Pancreas (tissue), 10 donors: Measurements from ENCODE around the gene COX7A1. TPM values are rescaled to one million over a fixed set of nuclear protein-coding genes. Genes with fewer than 3 reads are reported as not detected.

Source experiments
- ATAC-seq, 4 donors: fragments of 200-7000 bp; cut with Tn5 transposase; one replicate each; pipeline versions ENCODE4 v1.8.0 to v1.9.1; 2020; ENCODE audit warnings: mild to moderate bottlenecking in 4 of 4, moderate library complexity in 4 of 4
- DNase-seq, 6 donors: peaks; one replicate each; pipeline ENCODE4 v3.0.0-alpha.2; 2020
- FAIRE-seq: peaks from 2 replicates; lab custom pipeline; 2012; peaks lifted over from hg19 to GRCh38; lab: Jason Lieb, UNC
- H3K27ac ChIP-seq, 4 donors: fragments of 200-600 bp; sonication (generic); 1 replicate in 3 of 4; 2 replicates in 1 of 4; pipeline versions ENCODE4 v1.5.0 to v1.8.0; 2020
- H3K27me3 ChIP-seq, 4 donors: fragments of 200-600 bp; one replicate each; pipeline ENCODE4 v1.8.0; 2021
- H3K36me3 ChIP-seq, 3 donors: fragments of 200-600 bp; sonication (generic) in 1 of 3; one replicate each; pipeline versions ENCODE4 v1.5.0 to v1.8.0; 2020 to 2021
- H3K4me1 ChIP-seq, 3 donors: fragments of 200-600 bp; one replicate each; pipeline ENCODE4 v1.8.0; 2021
- H3K4me3 ChIP-seq, 4 donors: fragments of 200-600 bp; sonication (generic) in 2 of 4; one replicate each; pipeline versions ENCODE4 v1.5.0 to v1.8.0; 2020 to 2021
- H3K9me3 ChIP-seq, 4 donors: fragments of 200-600 bp; one replicate each; pipeline ENCODE4 v1.8.0; 2021
- CTCF ChIP-seq, 4 donors: fragments of 200-600 bp; sonication (generic) in 3 of 4; IDR thresholded peaks; one replicate each; pipeline versions ENCODE4 v1.5.0 to v1.8.0; 2021; ENCODE audit warnings: antibody characterized with exemption in 4 of 4
- WGBS, 2 donors: extraction: QIAGEN DNeasy Blood & Tissue Kit; methylation state at CpG; one replicate each; pipeline ENCODE4 v1.1.7; 2013; 5-methylcytosine and 5-hydroxymethylcytosine counted together
- intact Hi-C, 3 donors: fragments of 100-400 bp; cut with DNase I; formaldehyde crosslinking; loops; one replicate each; pipeline versions ENCODE4 v1.11.1 to v1.14.2; 2022
- polyA plus RNA-seq, 2 donors: library from polyadenylated mRNA; stranded (reverse); fragments of 200-250 nt; gene quantifications; one replicate each; pipeline ENCODE4 v1.2.3, GENCODE V29; 2013
- total RNA-seq, 6 donors: library from RNA; stranded (reverse); fragmentation: NEBNext Ultra II Directional in 4 of 6; extraction: Animal tissue kit (Norgen Biotek cat#: 25700) in 4 of 6; gene quantifications; one replicate each; pipeline versions ENCODE4 v1.2.1 to v1.2.4, GENCODE V29; 2021 to 2023
- donor health status: healthy with polysubstance abuse.
- donor health status: DM: no; HTN: no; CAD: no; lungs with moderate emphysema.
- donor health status: DM: no; HTN: no; CAD: no.
- donor health status: control.
- donor health status: control.
- donor health status: Bipolar disorder and iron deficiency.
- donor health status: DM: yes; HTN: yes; CAD: no.
- donor health status: DM: no; HTN: no; CAD: no.
- donor health status: DM: no; HTN: no; CAD: no.
- donor health status: DM: yes; HTN: yes; CAD: no.

COX7A1 gene
- total and polyA plus RNA-seq, 8 donors, result 4.1 to 31.0 (median 15.1) TPM

- peaks cover 0 to 10% (median 6%) of the 10 kb centered on the region in 3 donors for H3K4me1 ChIP-seq
- no peaks in the 10 kb centered on the region for H3K9me3 ChIP-seq
- no peak for FAIRE-seq
- no peak for ATAC-seq
- no peaks in the 10 kb centered on the region for H3K27me3 ChIP-seq
- peaks cover 0 to 4% (median 2%) of the 10 kb centered on the region in 3 donors for H3K36me3 ChIP-seq
- TF ChIP-seq CTCF (IDR thresholded peaks at IDR 0.05), result no peak
- no peak overlapping the region for H3K27ac ChIP-seq
- 89% methylated on average over 23 to 26 of the region's 26 CpGs for WGBS, 2 donors
- intact Hi-C loops, result no loop called here
- no peak overlapping the region for H3K4me3 ChIP-seq
- peak in 1 of 6 donors; percentile 68 for DNase-seq
These were observed 31.9 kb downstream of the COX7A1 start for GRCh38 chr19:36120092-36120983.

- H3K9me3 ChIP-seq, result no peaks in the 10 kb centered on the region
- H3K36me3 ChIP-seq, result no peaks in the 10 kb centered on the region
- no peak for TF ChIP-seq CTCF (IDR thresholded peaks at IDR 0.05)
- ATAC-seq, result no peak
- no peak for DNase-seq
- peaks cover 0 to 15% (median 6%) of the 10 kb centered on the region in 3 donors for H3K4me1 ChIP-seq
- intact Hi-C loops, result no loop called here
- WGBS, 2 donors, result 97 to 100% methylated on average over 1 of the region's 1 CpG
- H3K27ac ChIP-seq, result no peak overlapping the region
- FAIRE-seq, result no peak
- H3K27me3 ChIP-seq, result no peaks in the 10 kb centered on the region
- H3K4me3 ChIP-seq, result peak overlapping the region in 2 of 4 donors; percentile 63 to 80
These were observed 36.0 kb downstream of the COX7A1 start for GRCh38 chr19:36116344-36116637.

- WGBS, 2 donors, result 5 to 6% methylated on average over 48 to 59 of the region's 59 CpGs
- Histone ChIP-seq H3K4me3 (peak within 1 kb of the TSS; percentile 49 to 80 (median 62)), H3K27ac (peak within 1 kb of the TSS; percentile 63 to 88 (median 72)), H3K4me1 (peaks cover 0 to 15% (median 6%) of the 10 kb centered on the region in 3 donors), H3K36me3 (no peaks in the 10 kb centered on the region), H3K27me3 (no peaks in the 10 kb centered on the region), H3K9me3 (no peaks in the 10 kb centered on the region)
- intact Hi-C loops, result no loop called here
- DNase-seq (peak in 3 of 6 donors; percentile 84 to 90 (median 87)), ATAC-seq (peak; percentile 24 to 70 (median 58)), FAIRE-seq (no peak)
- no peak for TF ChIP-seq CTCF (IDR thresholded peaks at IDR 0.05)
These were observed 36.5 kb downstream of the COX7A1 start, which contains the start of gene TBCB for GRCh38 chr19:36115453-36116343. Gene TBCB (plus strand): TSS chr19:36115468. CDS start chr19:36115561, 93 bp downstream.

GRCh38 chr19:36114721-36115452, 37.4 kb downstream of the COX7A1 start, which contains the start of gene POLR2I:
Gene POLR2I (minus strand): TSS chr19:36114875. CDS start chr19:36114856, 19 bp downstream.
- ATAC-seq (peak; percentile 90 to 93 (median 90)), DNase-seq (peak; percentile 97 to 100 (median 99)), FAIRE-seq (peak; percentile 97)
- peaks cover 0 to 15% (median 6%) of the 10 kb centered on the region in 3 donors for H3K4me1 ChIP-seq
- WGBS, 2 donors, result 0 to 1% methylated on average over 41 to 60 of the region's 60 CpGs
- no peaks in the 10 kb centered on the region for H3K9me3 ChIP-seq
- H3K27ac ChIP-seq, result peak within 1 kb of the TSS; percentile 63 to 88 (median 72)
- intact Hi-C loops, result no loop called here
- no peaks in the 10 kb centered on the region for H3K36me3 ChIP-seq
- TF ChIP-seq CTCF (IDR thresholded peaks at IDR 0.05), result no peak
- H3K27me3 ChIP-seq, result no peaks in the 10 kb centered on the region
- H3K4me3 ChIP-seq, result peak within 1 kb of the TSS; percentile 49 to 80 (median 62)
